ENCODE results near the gene DOCK3. TPM values are rescaled to one million over a fixed set of nuclear protein-coding genes. Genes with fewer than 3 reads are reported as not detected.

Gene DOCK3
- polyA plus RNA-seq, 2 of the 4 experiments (the other 2 are of a cell fraction), result 0.40 to 0.46 TPM

DNA sequence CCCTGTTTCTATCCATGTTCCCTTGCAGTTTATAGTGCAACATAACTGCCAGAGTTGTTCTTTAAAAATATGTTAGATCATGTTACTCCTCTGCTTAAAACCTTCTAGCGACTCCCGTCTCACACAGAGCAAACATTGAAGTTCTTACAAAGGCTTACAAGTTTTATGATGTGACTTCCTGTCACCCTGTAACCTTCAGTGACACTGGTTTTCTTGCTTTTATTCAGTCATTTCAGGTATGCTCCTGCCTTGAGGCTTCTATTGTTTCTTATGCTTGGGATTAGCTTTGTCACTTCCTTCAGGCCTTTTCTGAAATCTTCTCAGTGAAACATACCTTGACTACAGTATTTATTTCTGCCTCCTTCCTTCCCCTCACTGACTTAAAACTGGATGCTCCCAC, 252.1 kb downstream of the DOCK3 start:
- ATAC-seq (no peak), DNase-seq (ENCODE audit: low read depth in 1 of 2, low spot score in 1 of 2) (no peak), FAIRE-seq (no peak)
- ChIA-PET POLR2A (no interaction called here), CTCF (interaction anchor here (1.4 kb wide), 1 partner anchor 174 kb away, joined by 3 read pairs; no protein-coding TSS in a partner anchor)
- no peak overlapping the region for H3K4me2 ChIP-seq
- 81% methylated on average over 2 of the region's 2 CpGs for WGBS (ENCODE audit: missing lambda C conversion rate)
- no peak overlapping the region for H3K4me3 ChIP-seq
- H3K9me3 ChIP-seq, result no peaks in the 10 kb centered on the region
- no peaks in the 10 kb centered on the region for H3K4me1 ChIP-seq
- TF ChIP-seq EP300 (IDR thresholded peaks at IDR 0.05) (no peak), HOXA7 (CRISPR knock-in tag; IDR thresholded peaks at IDR 0.05) (no peak), SMC3 (IDR thresholded peaks at IDR 0.05) (no peak), MAZ (IDR thresholded peaks at IDR 0.05; ENCODE audit: borderline replicate concordance, low read depth, low read length) (no peak), CBX2 (IDR thresholded peaks at IDR 0.05; ENCODE audit: borderline replicate concordance, low read depth) (no peak), POLR2A (IDR thresholded peaks at IDR 0.05; ENCODE audit: low read length) (no peak), ZC3H11A (IDR thresholded peaks at IDR 0.05) (no peak), CHD2 (IDR thresholded peaks at IDR 0.05; ENCODE audit: low read length, partially characterized antibody) (no peak), KDM5A (IDR thresholded peaks at IDR 0.05) (no peak), HES2 (IDR thresholded peaks at IDR 0.05) (no peak), HEYL (CRISPR knock-in tag; IDR thresholded peaks at IDR 0.05) (no peak), TFCP2L1 (CRISPR knock-in tag; IDR thresholded peaks at IDR 0.05) (no peak), USF2 (IDR thresholded peaks at IDR 0.05) (no peak), ATOH8 (CRISPR knock-in tag; IDR thresholded peaks at IDR 0.05; ENCODE audit: low read depth) (no peak)
- H3K27ac ChIP-seq, result no peak overlapping the region

DNA sequence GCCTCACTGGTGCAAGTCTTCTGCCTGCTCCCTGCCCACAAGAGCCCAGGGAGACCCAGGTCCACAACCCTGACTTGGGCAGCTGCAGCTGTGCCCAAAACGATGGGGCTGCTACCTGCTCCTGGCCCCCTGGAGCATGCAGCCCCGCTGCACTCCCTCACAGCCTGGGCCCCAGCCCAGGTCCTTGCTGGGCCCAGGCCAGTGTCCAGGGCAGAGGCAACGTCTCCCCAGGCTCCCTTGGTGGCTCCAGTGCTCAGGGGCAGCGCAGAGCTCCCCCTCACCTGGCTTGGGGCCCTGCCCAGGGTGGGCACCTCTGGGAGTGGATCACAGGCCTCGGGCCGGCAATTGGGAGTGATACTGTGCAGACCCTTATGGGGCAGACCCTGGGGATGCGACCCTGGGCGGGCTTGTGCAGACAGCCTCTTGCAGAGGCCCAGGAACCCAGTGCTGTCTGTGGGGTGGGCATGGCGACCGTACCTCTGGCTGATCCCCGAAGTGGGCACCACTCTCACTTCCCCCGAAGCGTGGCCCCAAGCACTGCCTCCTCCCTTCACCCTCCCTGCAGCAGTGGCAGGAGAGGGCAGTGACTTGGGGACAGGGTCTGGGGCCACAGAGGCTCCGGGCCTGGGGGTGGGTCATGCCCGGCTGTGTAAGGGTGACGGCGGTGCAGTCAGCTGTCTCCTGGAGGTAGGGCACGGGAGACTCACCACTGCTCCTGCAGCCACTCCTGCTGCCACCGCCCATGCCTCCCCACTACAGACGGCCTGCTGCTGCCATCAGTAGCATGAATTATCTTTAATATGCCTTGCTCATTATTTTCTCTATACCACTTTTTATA, 255.9 kb downstream of the DOCK3 start:
- Histone ChIP-seq H3K4me3 (no peak overlapping the region), H3K4me1 (no peaks in the 10 kb centered on the region), H3K9me3 (peaks cover 5% of the 10 kb centered on the region; the same call in 1 of the 3 replicates), H3K27ac (no peak overlapping the region), H3K4me2 (no peak overlapping the region)
- WGBS (ENCODE audit: missing lambda C conversion rate), result 46% methylated on average over 5 of the region's 20 CpGs
- TF ChIP-seq RAD21 (conservative IDR thresholded peaks at IDR 0.05 in 1 of 2, IDR thresholded peaks at IDR 0.05 in 1 of 2), result no peak
- TF ChIP-seq ZSCAN20 (CRISPR knock-in tag; IDR thresholded peaks at IDR 0.05), result no peak
- TF ChIP-seq MAFK (IDR thresholded peaks at IDR 0.05; ENCODE audit: partially characterized antibody), result no peak
- no peak for TF ChIP-seq JUN (IDR thresholded peaks at IDR 0.05)
- no peak for TF ChIP-seq MYC (IDR thresholded peaks at IDR 0.05; ENCODE audit: borderline replicate concordance, low read length)
- no peak for TF ChIP-seq BHLHE40 (IDR thresholded peaks at IDR 0.05; ENCODE audit: low read depth, low read length)
- no peak for TF ChIP-seq CBX8 (IDR thresholded peaks at IDR 0.05)
- TF ChIP-seq CEBPB (IDR thresholded peaks at IDR 0.05), result no peak
- TF ChIP-seq CHD4 (IDR thresholded peaks at IDR 0.05; ENCODE audit: borderline replicate concordance), result no peak
- TF ChIP-seq EHF (CRISPR knock-in tag; IDR thresholded peaks at IDR 0.05), result no peak
- TF ChIP-seq ZNF302 (CRISPR knock-in tag; IDR thresholded peaks at IDR 0.05), result no peak
- no peak for TF ChIP-seq HEYL (CRISPR knock-in tag; IDR thresholded peaks at IDR 0.05)
- no peak for TF ChIP-seq HOXB13 (CRISPR knock-in tag; IDR thresholded peaks at IDR 0.05; ENCODE audit: low read depth)
- no peak for TF ChIP-seq POLR2AphosphoS2 (conservative IDR thresholded peaks at IDR 0.05; ENCODE audit: low read length)
- TF ChIP-seq CBX2 (IDR thresholded peaks at IDR 0.05; ENCODE audit: borderline replicate concordance, low read depth), result no peak
- TF ChIP-seq, protein P1, sequence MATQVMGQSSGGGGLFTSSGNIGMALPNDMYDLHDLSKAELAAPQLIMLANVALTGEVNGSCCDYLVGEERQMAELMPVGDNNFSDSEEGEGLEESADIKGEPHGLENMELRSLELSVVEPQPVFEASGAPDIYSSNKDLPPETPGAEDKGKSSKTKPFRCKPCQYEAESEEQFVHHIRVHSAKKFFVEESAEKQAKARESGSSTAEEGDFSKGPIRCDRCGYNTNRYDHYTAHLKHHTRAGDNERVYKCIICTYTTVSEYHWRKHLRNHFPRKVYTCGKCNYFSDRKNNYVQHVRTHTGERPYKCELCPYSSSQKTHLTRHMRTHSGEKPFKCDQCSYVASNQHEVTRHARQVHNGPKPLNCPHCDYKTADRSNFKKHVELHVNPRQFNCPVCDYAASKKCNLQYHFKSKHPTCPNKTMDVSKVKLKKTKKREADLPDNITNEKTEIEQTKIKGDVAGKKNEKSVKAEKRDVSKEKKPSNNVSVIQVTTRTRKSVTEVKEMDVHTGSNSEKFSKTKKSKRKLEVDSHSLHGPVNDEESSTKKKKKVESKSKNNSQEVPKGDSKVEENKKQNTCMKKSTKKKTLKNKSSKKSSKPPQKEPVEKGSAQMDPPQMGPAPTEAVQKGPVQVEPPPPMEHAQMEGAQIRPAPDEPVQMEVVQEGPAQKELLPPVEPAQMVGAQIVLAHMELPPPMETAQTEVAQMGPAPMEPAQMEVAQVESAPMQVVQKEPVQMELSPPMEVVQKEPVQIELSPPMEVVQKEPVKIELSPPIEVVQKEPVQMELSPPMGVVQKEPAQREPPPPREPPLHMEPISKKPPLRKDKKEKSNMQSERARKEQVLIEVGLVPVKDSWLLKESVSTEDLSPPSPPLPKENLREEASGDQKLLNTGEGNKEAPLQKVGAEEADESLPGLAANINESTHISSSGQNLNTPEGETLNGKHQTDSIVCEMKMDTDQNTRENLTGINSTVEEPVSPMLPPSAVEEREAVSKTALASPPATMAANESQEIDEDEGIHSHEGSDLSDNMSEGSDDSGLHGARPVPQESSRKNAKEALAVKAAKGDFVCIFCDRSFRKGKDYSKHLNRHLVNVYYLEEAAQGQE (IDR thresholded peaks at IDR 0.05), result no peak
- TF ChIP-seq, protein P2, sequence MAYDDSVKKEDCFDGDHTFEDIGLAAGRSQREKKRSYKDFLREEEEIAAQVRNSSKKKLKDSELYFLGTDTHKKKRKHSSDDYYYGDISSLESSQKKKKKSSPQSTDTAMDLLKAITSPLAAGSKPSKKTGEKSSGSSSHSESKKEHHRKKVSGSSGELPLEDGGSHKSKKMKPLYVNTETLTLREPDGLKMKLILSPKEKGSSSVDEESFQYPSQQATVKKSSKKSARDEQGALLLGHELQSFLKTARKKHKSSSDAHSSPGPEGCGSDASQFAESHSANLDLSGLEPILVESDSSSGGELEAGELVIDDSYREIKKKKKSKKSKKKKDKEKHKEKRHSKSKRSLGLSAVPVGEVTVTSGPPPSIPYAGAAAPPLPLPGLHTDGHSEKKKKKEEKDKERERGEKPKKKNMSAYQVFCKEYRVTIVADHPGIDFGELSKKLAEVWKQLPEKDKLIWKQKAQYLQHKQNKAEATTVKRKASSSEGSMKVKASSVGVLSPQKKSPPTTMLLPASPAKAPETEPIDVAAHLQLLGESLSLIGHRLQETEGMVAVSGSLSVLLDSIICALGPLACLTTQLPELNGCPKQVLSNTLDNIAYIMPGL (CRISPR knock-in tag; IDR thresholded peaks at IDR 0.05; ENCODE audit: borderline replicate concordance), result no peak
- no peak for TF ChIP-seq RNF2 (IDR thresholded peaks at IDR 0.05; ENCODE audit: borderline replicate concordance, low read depth)
- no peak for TF ChIP-seq HDAC2 (IDR thresholded peaks at IDR 0.05)
- ChIA-PET POLR2A (no interaction called here), CTCF (interaction anchor here (0.6 kb wide), 1 partner anchor 161 kb away, joined by 3 read pairs; no protein-coding TSS in a partner anchor)
- no peak for FAIRE-seq
- ATAC-seq, result no peak
- DNase-seq (ENCODE audit: low read depth in 1 of 2, low spot score in 1 of 2), result no peak

All from A549 (cell line).